Lower leg skin (tissue), 3 donors: ENCODE measurements around the gene MOCS1.

ENCODE experiments used
- POLR2A ChIP-seq, 2 donors: fragments of 450-650 bp; IDR thresholded peaks; one replicate each; pipeline ENCODE4 v1.6.1; 2016 to 2017; ENCODE audit warnings: antibody characterized with exemption in 2 of 2, mild to moderate bottlenecking in 1 of 2, moderate library complexity in 1 of 2
- TF ChIP-seq, protein P1 (sequence below), 3 donors: fragments of 450-650 bp; IDR thresholded peaks; one replicate each; pipeline ENCODE4 v1.5.1; 2016; ENCODE audit warnings: antibody characterized with exemption in 3 of 3, mild to moderate bottlenecking in 3 of 3, moderate library complexity in 2 of 3

DNA sequence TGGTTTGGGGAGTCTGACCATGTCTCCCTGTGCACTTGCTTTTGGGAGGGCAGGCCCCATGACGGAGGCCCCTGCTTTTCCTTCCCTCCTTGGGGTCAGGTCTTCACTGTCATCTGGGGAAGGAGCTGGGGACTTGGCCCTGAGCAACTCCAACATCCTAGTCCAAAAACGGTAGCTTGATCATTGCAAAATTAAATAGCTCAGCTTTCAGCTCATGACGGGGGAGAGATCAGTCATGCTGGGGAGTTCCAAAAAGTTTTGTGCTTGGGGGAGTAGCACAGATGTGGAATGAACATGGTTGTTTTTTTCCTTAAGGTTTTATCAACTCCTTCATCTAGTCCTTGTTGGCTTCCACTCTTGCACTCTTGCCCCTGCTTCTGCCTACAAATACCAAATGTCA lies 60.8 kb downstream of the MOCS1 start:
- no peak for TF ChIP-seq POLR2A (IDR thresholded peaks at IDR 0.05)
- TF ChIP-seq, protein P1, sequence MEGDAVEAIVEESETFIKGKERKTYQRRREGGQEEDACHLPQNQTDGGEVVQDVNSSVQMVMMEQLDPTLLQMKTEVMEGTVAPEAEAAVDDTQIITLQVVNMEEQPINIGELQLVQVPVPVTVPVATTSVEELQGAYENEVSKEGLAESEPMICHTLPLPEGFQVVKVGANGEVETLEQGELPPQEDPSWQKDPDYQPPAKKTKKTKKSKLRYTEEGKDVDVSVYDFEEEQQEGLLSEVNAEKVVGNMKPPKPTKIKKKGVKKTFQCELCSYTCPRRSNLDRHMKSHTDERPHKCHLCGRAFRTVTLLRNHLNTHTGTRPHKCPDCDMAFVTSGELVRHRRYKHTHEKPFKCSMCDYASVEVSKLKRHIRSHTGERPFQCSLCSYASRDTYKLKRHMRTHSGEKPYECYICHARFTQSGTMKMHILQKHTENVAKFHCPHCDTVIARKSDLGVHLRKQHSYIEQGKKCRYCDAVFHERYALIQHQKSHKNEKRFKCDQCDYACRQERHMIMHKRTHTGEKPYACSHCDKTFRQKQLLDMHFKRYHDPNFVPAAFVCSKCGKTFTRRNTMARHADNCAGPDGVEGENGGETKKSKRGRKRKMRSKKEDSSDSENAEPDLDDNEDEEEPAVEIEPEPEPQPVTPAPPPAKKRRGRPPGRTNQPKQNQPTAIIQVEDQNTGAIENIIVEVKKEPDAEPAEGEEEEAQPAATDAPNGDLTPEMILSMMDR (IDR thresholded peaks at IDR 0.05) = no peak
